Neuronal stem cell (in vitro differentiated cells): Measurements from ENCODE around the gene WWC1.

Experiments
- DNase-seq: peaks from one replicate; pipeline ENCODE4 v3.0.0-alpha.2; 2013; ENCODE audit warnings: low spot score
- H2AFZ ChIP-seq: one replicate; pipeline ENCODE4 v1.6.1; 2013; ENCODE audit warnings: mild to moderate bottlenecking, low read length, inconsistent platforms
- H2AK5ac ChIP-seq: 2 replicates; pipeline ENCODE4 v1.6.1; 2013; ENCODE audit warnings: low read depth, mild to moderate bottlenecking, inconsistent platforms, low read length, moderate library complexity, mixed read lengths
- H2BK120ac ChIP-seq: 2 replicates; pipeline ENCODE4 v1.6.1; 2013; ENCODE audit warnings: low read depth, mild to moderate bottlenecking, inconsistent platforms, low read length, moderate library complexity, mixed read lengths
- H2BK12ac ChIP-seq: one replicate; pipeline ENCODE4 v1.6.1; 2013; ENCODE audit warnings: low read length, inconsistent platforms
- H2BK15ac ChIP-seq: 2 replicates; pipeline ENCODE4 v1.6.1; 2013; ENCODE audit warnings: mild to moderate bottlenecking, low read length, inconsistent platforms, mixed read lengths
- H2BK5ac ChIP-seq: one replicate; pipeline ENCODE4 v1.6.1; 2013; ENCODE audit warnings: inconsistent platforms, mild to moderate bottlenecking, low read length, moderate library complexity
- H3K14ac ChIP-seq: one replicate; pipeline ENCODE4 v1.6.1; 2013; ENCODE audit warnings: low read length, inconsistent platforms
- H3K18ac ChIP-seq: 2 replicates; pipeline ENCODE4 v1.6.1; 2013; ENCODE audit warnings: low read length, inconsistent platforms
- H3K23ac ChIP-seq: 2 replicates; pipeline ENCODE4 v1.6.1; 2013; ENCODE audit warnings: low read depth, mild to moderate bottlenecking, mixed read lengths, low read length, inconsistent platforms; ENCODE audit not compliant: poor library complexity
- H3K27ac ChIP-seq: replicated peaks from 3 replicates; pipeline ENCODE4 v1.5.1; 2013; ENCODE audit warnings: low read length, inconsistent platforms
- H3K27me3 ChIP-seq, 3 experiments: 2 replicates each; pipeline ENCODE4 v1.6.1; 2013; ENCODE audit warnings: low read length in 3 of 3, mild to moderate bottlenecking in 2 of 3, inconsistent platforms in 1 of 3, low read depth in 1 of 3, mixed read lengths in 1 of 3, moderate library complexity in 1 of 3; ENCODE audit not compliant: control insufficient read depth in 3 of 3, insufficient read depth in 3 of 3
- H3K36me3 ChIP-seq, 2 donors: replicated peaks in 1 of 2; 2 replicates each; pipeline ENCODE4 v1.6.1; 2013; ENCODE audit warnings: low read length in 2 of 2; ENCODE audit not compliant: control insufficient read depth in 2 of 2, insufficient read depth in 2 of 2
- H3K4ac ChIP-seq: 2 replicates; pipeline ENCODE4 v1.6.1; 2013; ENCODE audit warnings: inconsistent platforms, mild to moderate bottlenecking, low read length, moderate library complexity
- H3K4me1 ChIP-seq, 2 donors: 1 replicate in 1 of 2; 2 replicates in 1 of 2; pipeline ENCODE4 v1.6.1; 2013; ENCODE audit warnings: low read length in 2 of 2, low read depth in 1 of 2; ENCODE audit not compliant: control insufficient read depth in 2 of 2, insufficient read depth in 1 of 2
- H3K4me2 ChIP-seq: one replicate; pipeline ENCODE4 v1.6.1; 2013; ENCODE audit warnings: mild to moderate bottlenecking, low read length, inconsistent platforms; ENCODE audit not compliant: insufficient read depth, poor library complexity, severe bottlenecking
- H3K4me3 ChIP-seq, 2 donors: 2 replicates each; pipeline ENCODE4 v1.5.1; 2013; ENCODE audit warnings: low read length in 2 of 2, mild to moderate bottlenecking in 2 of 2, inconsistent platforms in 1 of 2, moderate library complexity in 1 of 2
- H3K79me1 ChIP-seq: one replicate; pipeline ENCODE4 v1.6.1; 2013; ENCODE audit warnings: low read depth, mild to moderate bottlenecking, inconsistent platforms, low read length, moderate library complexity
- H3K9ac ChIP-seq: one replicate; pipeline ENCODE4 v1.6.1; 2013; ENCODE audit warnings: mild to moderate bottlenecking, low read depth, low read length, inconsistent platforms; ENCODE audit not compliant: poor library complexity
- H3K9me3 ChIP-seq, 2 donors: replicated peaks in 1 of 2; 2 replicates each; pipeline versions ENCODE3 to v1.6.1; 2013; ENCODE audit warnings: low read length in 2 of 2, mild to moderate bottlenecking in 2 of 2, inconsistent platforms in 1 of 2, low read depth in 1 of 2, mixed read lengths in 1 of 2, moderate library complexity in 1 of 2; ENCODE audit not compliant: control insufficient read depth in 2 of 2, insufficient read depth in 1 of 2
- H4K8ac ChIP-seq: one replicate; pipeline ENCODE4 v1.6.1; 2013; ENCODE audit warnings: low read depth, mild to moderate bottlenecking, inconsistent platforms, low read length, moderate library complexity
- H4K91ac ChIP-seq: one replicate; pipeline ENCODE4 v1.6.1; 2013; ENCODE audit warnings: low read length, low read depth, mild to moderate bottlenecking, inconsistent platforms; ENCODE audit not compliant: poor library complexity
- WGBS, 2 donors: extraction: QIAGEN DNeasy Blood & Tissue Kit; methylation state at CpG; one replicate each; pipeline ENCODE4 v1.1.7; 2013; ENCODE audit warnings: missing lambda C conversion rate in 2 of 2, mixed read lengths in 1 of 2; ENCODE audit not compliant: insufficient read length in 2 of 2, insufficient replicate concordance in 1 of 2; ENCODE audit errors: extremely low coverage in 2 of 2; 5-methylcytosine and 5-hydroxymethylcytosine counted together

WWC1 gene

DNA sequence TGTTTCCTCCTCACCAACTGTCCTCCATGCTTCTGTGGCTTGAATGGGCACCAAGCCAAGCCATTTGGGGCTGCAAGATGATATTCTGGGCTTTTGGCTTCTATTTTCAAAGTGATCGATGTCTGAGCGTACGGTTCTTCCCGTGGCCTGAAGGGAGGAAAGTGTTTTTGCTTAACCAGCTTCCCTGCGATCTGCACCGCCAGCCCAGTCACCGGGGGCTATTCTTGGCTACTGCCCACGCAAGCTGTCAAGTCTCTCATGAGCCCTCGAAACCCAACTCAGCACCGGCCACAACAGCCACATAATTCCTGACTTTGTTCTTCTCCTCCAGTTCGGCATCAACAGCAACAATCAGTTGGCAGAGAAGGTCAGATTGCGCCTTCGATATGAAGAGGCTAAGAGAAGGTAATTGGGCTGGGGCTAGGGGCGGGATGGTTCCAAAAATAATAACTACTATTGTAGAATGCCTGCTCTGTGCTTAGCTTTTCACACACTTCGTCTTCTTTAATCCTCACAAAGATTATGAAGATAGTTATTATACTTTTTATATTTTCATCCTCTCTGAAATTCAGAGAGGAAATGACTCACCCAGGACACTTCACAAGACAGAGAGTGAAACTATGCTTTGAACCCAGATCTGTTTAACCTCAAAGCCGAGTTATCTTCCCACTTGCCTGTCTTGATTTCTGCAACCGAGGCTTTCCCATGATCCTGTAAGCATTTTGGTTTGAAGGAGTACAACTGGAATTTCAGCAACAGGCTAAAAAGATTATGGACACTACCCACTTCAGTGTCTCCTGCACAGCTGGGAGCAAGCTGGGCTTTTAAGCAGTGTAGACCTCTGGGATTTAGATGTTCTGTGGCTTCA lies 118.4 kb downstream of the WWC1 start:
- DNase-seq: no peak
- H2BK120ac ChIP-seq: no peak overlapping the region
- no CpG with 5 or more reads among the region's 17 CpGs for WGBS, 2 donors
- no peak overlapping the region for H2BK12ac ChIP-seq
- H3K9me3 ChIP-seq: no peaks in the 10 kb centered on the region
- no peak overlapping the region for H2AK5ac ChIP-seq
- H3K36me3 ChIP-seq: peaks cover 10 to 56% of the 10 kb centered on the region in 2 donors
- H3K79me1 ChIP-seq: no peaks in the 10 kb centered on the region
- H3K18ac ChIP-seq: peak overlapping the region; percentile 8
- no peaks in the 10 kb centered on the region for H3K4me1 ChIP-seq
- H3K14ac ChIP-seq: no peak overlapping the region
- H3K23ac ChIP-seq: no peak overlapping the region
- no peak overlapping the region for H4K91ac ChIP-seq
- H3K27me3 ChIP-seq: no peaks in the 10 kb centered on the region
- no peak overlapping the region for H3K4ac ChIP-seq
- no peak overlapping the region for H3K4me2 ChIP-seq
- H3K9ac ChIP-seq: no peak overlapping the region
- no peak overlapping the region for H4K8ac ChIP-seq
- no peak overlapping the region for H2BK15ac ChIP-seq
- no peak overlapping the region for H2AFZ ChIP-seq
- H3K27ac ChIP-seq: no peak overlapping the region
- H2BK5ac ChIP-seq: no peak overlapping the region
- no peak overlapping the region for H3K4me3 ChIP-seq

DNA sequence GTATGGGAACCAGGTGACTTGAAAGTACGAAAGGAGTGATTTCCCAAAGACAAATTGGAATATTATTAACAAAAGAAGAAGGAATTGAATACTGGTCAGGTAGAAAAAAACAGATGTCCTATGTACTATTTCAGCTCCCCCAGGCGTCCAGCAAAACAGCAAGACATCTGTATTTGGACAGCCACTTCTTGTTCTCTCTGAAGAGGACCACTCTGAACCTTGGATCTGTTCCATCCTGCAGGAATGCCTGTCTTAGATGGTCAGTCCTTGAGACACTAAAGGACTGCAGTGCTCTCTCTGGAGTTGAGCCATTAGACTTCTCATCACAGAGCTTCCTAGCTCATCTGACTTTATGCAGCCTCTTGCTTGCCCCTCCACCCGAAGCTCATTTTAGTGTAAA lies 120.4 kb downstream of the WWC1 start:
- no peak overlapping the region for H2BK12ac ChIP-seq
- no peaks in the 10 kb centered on the region for H3K4me1 ChIP-seq
- no peak overlapping the region for H3K23ac ChIP-seq
- no peak overlapping the region for H4K8ac ChIP-seq
- H3K18ac ChIP-seq: no peak overlapping the region
- H3K4me2 ChIP-seq: no peak overlapping the region
- H2AFZ ChIP-seq: no peak overlapping the region
- no peak overlapping the region for H2AK5ac ChIP-seq
- H2BK5ac ChIP-seq: no peak overlapping the region
- peaks cover 8 to 62% of the 10 kb centered on the region in 2 donors for H3K36me3 ChIP-seq
- no peak overlapping the region for H3K27ac ChIP-seq
- no peak overlapping the region for H3K9ac ChIP-seq
- H2BK120ac ChIP-seq: no peak overlapping the region
- H3K4ac ChIP-seq: no peak overlapping the region
- H3K79me1 ChIP-seq: no peaks in the 10 kb centered on the region
- no peak overlapping the region for H4K91ac ChIP-seq
- H2BK15ac ChIP-seq: no peak overlapping the region
- no peak overlapping the region for H3K4me3 ChIP-seq
- no peaks in the 10 kb centered on the region for H3K9me3 ChIP-seq
- WGBS, 2 donors: no CpG with 5 or more reads among the region's 3 CpGs
- H3K27me3 ChIP-seq: no peaks in the 10 kb centered on the region
- no peak for DNase-seq
- H3K14ac ChIP-seq: no peak overlapping the region

DNA sequence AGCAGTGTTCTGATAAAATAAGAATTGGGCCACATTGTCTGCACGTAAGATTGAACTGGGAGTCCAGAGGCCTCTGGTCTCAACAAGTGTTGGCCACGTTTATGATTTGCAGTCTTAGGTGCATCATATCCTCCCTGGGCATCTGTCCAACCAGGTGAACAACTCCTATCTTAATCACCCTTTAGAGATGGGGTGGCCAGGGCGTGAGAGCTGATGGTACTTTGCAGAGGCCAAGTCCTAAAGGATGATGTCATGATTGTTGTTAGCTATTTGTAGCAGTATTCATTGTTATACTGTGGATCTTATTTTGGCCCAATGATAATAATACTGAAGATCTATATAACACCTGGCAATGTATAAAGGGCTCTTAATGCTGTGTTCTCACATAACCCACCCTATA lies 121.6 kb downstream of the WWC1 start:
- no peaks in the 10 kb centered on the region for H3K9me3 ChIP-seq
- no peak overlapping the region for H3K4me2 ChIP-seq
- no peak overlapping the region for H2BK15ac ChIP-seq

DNA sequence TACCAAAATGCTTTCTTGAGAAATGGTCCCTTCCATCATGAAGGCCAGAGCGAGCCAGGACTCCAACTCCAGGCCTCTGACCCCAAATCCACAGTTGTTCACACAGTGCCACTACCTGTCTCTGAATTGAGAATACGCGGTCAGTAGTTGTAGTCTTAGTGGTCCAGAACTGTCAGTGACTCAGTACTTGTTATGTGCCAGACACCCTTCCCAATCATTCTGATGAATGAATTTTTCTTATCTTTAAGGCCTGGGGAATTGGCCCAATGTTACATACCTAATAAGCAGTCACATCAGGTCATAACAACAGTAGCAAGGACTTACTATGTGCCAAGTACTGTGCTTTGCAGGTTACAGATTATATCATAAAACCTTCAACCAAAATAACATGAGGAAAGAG lies 122.2 kb downstream of the WWC1 start:
- no peak overlapping the region for H4K91ac ChIP-seq
- no peaks in the 10 kb centered on the region for H3K79me1 ChIP-seq
- no peak overlapping the region for H3K23ac ChIP-seq
- no peak overlapping the region for H3K9ac ChIP-seq
- no peak for DNase-seq
- H3K14ac ChIP-seq: no peak overlapping the region
- no peaks in the 10 kb centered on the region for H3K27me3 ChIP-seq
- H3K4me3 ChIP-seq: no peak overlapping the region
- H3K4ac ChIP-seq: no peak overlapping the region
- no peak overlapping the region for H2BK12ac ChIP-seq
- H2BK120ac ChIP-seq: no peak overlapping the region
- H3K27ac ChIP-seq: no peak overlapping the region
- H2AFZ ChIP-seq: no peak overlapping the region
- H2AK5ac ChIP-seq: no peak overlapping the region
- H3K18ac ChIP-seq: no peak overlapping the region
- WGBS, 2 donors: no CpG with 5 or more reads among the region's 3 CpGs
- no peaks in the 10 kb centered on the region for H3K4me1 ChIP-seq
- no peak overlapping the region for H2BK5ac ChIP-seq
- H4K8ac ChIP-seq: no peak overlapping the region
- H3K9me3 ChIP-seq: no peaks in the 10 kb centered on the region
- H3K4me2 ChIP-seq: no peak overlapping the region
- no peak overlapping the region for H2BK15ac ChIP-seq
- peaks cover 6 to 64% of the 10 kb centered on the region in 2 donors for H3K36me3 ChIP-seq

More for the DNA sequence above, 121.6 kb downstream of the WWC1 start:
- H3K36me3 ChIP-seq: peaks cover 8 to 62% of the 10 kb centered on the region in 2 donors
- H3K4me1 ChIP-seq: no peaks in the 10 kb centered on the region
- H4K91ac ChIP-seq: no peak overlapping the region
- H2BK5ac ChIP-seq: no peak overlapping the region
- H3K79me1 ChIP-seq: no peaks in the 10 kb centered on the region
- no peak for DNase-seq
- H3K18ac ChIP-seq: no peak overlapping the region
- H3K23ac ChIP-seq: no peak overlapping the region
- no peak overlapping the region for H3K14ac ChIP-seq
- no peak overlapping the region for H3K4ac ChIP-seq
- WGBS, 2 donors: no CpG with 5 or more reads among the region's 3 CpGs
- no peak overlapping the region for H3K27ac ChIP-seq
- no peak overlapping the region for H4K8ac ChIP-seq
- no peak overlapping the region for H2BK120ac ChIP-seq
- H3K27me3 ChIP-seq: no peaks in the 10 kb centered on the region
- H3K9ac ChIP-seq: no peak overlapping the region
- H2AK5ac ChIP-seq: no peak overlapping the region
- no peak overlapping the region for H2AFZ ChIP-seq
- H2BK12ac ChIP-seq: no peak overlapping the region
- no peak overlapping the region for H3K4me3 ChIP-seq
